ENCODE measurements around the gene PEX3. TPM values are rescaled to one million over a fixed set of nuclear protein-coding genes. Genes with fewer than 3 reads are reported as not detected.

Gene PEX3
- total RNA-seq (2014; rRNA removed): 23.0 and 24.4 TPM in 2 replicates
- polyA plus RNA-seq (2012): 14.7 TPM

GRCh38 chr6:143450453-143451371 lies at the start of gene PEX3, which contains the start of gene ADAT2:
PEX3 (plus strand) TSS chr6:143450805; CDS start chr6:143451043, 238 bp downstream.
ADAT2 (minus strand) TSS chr6:143450695; CDS start chr6:143450658, 37 bp downstream.
- peak; percentile 92 for DNase-seq (ENCODE audit: low read depth)

GRCh38 chr6:143401068-143401446 lies 49.5 kb upstream of the PEX3 start:
- no peak for DNase-seq (ENCODE audit: low read depth)

DNA sequence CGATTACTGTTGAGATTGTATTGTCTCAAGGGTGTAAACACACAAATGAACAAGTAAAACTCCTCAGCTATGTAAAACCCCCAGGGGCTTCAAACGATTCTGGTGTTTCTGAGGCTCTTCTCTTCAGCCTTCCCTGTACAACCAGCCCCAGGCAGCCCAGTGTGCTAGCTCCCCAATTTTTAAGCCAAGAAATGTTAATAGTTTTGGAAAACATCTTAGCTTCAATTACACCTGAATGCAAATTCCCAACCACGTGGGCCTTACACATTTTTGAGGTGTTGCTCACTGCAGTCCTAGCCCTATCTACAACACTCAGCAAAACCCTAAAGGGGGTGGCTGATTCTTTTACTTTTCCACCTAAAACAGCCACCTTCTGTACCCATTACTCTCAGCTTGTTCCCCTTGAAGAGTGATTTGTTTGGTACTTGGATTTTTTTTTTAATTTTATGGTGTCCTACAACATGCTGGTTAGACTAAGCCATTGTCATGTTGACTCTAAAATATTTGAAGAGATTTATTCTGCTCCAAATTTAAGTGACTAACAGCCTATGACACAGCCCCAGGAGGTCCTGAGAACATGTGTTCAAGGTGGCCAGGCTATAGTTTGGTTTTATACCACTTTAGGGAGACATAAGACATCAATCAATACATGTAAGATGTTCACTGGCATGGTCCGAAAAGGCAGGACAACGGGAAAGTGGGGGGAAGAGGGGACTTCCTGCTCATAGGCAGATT lies 48.8 kb upstream of the PEX3 start:
- DNase-seq (ENCODE audit: low read depth): no peak

DNA sequence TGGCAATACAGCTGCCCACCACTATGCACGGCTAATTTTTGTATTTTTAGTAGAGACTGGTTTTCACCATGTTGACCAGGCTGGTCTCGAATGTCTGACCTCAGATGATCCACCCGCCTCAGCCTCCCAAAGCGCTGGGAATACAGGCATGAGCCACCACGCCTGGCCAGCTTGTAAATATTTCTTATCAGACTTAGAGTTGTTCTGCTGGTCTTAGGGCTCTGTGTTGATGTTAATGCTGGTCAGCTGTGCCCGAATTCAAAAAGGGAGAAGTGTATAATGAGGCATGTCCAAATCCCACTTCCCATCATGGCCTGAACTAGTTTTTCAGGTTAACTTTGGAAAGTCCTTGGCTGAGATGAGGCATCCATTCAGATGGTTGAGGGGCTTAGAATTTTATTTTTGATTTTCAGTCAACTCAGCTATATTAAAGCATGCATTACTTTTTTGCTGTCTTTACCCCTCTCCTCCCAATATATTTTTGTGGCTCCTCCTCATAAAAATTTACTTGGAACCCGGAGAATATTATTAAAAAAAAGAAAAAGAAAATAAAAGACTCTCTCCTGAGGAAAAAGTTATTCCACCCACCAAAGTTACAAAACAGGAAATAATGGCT lies 47.8 kb upstream of the PEX3 start:
- DNase-seq (ENCODE audit: low read depth): no peak

DNA sequence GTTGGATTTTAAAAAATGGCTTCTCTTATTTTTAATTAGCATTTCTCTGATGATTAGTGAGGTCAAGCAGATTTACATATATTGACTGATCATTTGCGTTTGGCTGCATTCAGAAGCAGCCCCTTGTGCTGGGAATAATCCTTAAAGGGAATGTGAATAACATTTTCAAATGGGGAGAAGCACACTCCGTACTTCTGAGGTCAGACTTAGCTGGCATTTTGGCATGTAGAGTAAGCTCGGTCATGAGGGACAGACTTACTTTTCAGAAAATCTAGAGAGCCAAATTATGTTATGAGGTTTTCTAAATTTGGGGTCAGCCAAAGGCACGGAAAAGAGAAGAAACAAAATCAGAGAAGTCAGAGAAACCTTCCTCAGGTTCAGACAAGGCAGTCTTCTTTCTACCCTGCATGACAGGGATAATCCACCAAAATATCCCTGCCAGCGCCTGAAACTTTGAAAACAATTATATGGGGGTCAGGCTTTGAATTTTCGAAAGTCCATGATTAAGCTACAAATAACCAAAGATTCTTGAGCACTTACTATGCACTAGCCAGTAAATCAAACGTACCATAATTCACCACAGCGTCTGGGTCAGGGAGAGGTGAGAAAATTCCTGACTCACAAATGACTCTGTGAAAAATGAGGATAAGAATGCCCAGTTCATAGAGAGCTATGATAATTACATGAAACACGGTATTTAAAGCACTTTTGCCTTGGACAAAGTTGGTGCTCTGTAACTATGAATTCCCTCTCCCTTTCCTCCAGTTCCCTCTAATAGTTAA lies 45.0 kb upstream of the PEX3 start:
- DNase-seq (ENCODE audit: low read depth): peak; percentile 86

- no peak for DNase-seq (ENCODE audit: low read depth)
Measured at GRCh38 chr6:143406673-143407072, 43.9 kb upstream of the PEX3 start.

DNA sequence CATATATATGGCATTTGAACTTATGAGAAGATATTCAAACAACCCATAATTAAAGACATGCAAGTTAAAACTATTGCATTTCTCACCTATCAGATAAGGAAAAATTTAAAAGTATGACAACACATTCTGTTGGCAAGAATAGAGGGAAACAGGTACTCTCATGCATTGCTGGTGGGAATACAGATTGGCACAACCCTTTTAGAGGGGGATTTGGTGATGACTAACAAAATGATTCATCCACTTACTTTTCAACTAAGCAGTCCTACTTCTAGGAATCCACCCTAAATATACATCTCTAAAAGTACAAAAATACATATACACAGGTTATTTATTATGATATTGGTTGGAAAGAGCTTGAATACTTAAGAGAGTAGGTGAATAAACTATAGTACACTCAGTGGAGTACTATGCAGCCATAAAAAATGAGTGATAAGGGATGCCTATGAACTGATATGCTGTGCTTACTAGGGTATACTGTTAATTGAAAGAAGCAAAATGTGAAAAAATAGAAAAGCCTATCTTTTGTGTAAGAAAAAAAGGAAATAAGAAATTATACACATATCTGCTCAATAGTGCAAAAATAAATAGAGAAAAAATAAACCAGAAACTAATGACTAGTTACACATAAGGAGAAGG lies 42.3 kb upstream of the PEX3 start:
- DNase-seq (ENCODE audit: low read depth): no peak

DNA sequence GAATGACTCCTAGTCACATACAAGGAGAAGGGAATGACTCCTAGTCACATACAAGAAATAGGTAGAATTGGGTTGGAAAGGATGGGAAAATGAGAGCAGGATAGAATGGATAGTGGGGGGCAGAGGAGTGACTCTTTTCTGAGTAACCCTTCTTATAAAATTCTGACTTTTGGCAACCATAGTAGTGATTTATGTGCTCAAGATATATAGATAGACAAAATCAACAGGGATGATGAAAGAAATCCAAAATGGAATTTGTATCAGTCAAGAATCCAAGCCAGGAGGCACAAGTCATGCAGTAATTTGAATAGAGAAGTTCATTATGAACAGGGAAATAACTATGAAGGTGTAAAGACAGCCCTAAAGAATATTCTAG lies 41.8 kb upstream of the PEX3 start:
- no peak for DNase-seq (ENCODE audit: low read depth)

GRCh38 chr6:143410859-143411270 lies 39.7 kb upstream of the PEX3 start:
- DNase-seq (ENCODE audit: low read depth): peak; percentile 63

- DNase-seq (ENCODE audit: low read depth): no peak
Measured at GRCh38 chr6:143414769-143415168, 35.8 kb upstream of the PEX3 start.

- no peak for DNase-seq (ENCODE audit: low read depth)
Measured at GRCh38 chr6:143419526-143419925, 31.1 kb upstream of the PEX3 start.

GRCh38 chr6:143426026-143426425 lies 24.6 kb upstream of the PEX3 start:
- DNase-seq (ENCODE audit: low read depth): no peak

GRCh38 chr6:143427109-143427817 lies 23.3 kb upstream of the PEX3 start:
- peak; percentile 84 for DNase-seq (ENCODE audit: low read depth)

DNA sequence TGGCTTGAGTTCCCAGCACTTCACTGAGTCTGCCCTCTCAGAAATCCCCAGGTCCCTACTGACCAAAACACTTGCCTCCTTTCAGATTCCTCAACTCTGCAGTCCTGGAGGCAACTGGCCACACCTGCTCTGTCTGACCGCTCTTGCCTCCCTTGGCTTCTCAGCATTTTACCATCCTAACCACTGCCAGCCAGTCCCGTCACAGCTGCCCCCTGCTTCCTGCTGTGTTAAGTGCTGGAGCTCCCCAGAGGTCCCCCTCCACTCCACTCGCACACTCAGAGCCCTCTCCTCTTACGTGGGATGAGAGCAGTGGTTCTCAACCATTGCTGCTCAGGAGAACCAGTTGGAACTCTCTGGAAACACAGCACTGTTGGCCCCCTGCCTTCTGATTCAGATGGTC lies 20.6 kb upstream of the PEX3 start:
- DNase-seq (ENCODE audit: low read depth): no peak

DNA sequence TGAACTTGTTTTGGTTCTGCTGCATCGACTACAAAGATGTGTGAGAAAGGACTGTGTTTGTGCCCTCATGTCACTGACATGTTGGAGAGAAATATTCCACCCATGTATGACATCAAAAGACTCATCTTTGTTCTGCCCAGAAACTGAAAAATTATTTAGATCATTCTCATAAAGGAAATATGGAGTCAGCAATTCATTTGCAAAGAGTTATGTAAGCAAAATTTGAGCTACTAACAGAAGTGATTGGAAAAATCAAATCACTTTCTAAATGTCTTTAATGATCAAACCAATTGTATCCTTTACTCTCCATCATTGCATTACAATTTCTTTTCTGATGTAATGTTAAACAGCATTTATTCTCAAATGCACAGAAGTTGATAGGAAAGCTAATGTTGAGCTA lies 19.4 kb upstream of the PEX3 start:
- DNase-seq (ENCODE audit: low read depth): no peak

DNA sequence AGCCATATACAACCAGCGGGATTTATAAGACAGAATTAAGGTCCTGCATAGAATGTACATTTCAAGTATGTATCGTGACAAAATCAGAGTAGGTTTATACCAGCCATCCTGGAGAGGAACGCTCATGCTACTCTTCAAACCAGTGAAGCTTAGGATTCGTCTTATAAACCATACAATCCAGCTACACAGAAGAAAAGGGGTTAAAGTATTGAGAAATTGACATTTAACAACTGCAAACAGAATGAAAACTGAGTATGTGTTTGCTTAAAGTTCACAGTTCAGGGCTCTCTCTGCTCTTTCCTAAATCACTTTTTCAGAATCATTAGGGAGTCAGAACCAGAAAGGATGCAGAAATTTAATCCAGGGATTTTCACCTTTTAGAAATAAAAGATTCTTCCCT lies 18.0 kb upstream of the PEX3 start:
- DNase-seq (ENCODE audit: low read depth): no peak

DNA sequence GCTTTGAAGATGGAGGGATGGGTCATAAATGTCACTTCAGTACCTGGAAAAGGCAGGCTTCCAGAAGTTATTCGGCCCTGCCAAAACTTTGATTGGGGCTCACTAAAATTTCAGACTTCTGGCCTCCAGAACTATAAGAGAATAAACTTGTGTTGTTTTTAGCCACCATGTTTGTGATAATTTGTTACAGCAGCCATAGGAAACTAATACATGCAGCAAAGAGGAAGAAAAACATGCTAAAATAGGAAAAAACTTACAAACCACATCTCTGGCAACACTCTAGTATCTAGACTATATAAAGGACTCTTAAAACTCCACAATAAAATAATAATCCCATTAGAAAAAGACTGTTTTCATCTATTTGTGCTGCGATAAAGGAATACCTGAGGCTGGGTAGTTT lies 9.6 kb upstream of the PEX3 start:
- DNase-seq (ENCODE audit: low read depth): no peak

DNA sequence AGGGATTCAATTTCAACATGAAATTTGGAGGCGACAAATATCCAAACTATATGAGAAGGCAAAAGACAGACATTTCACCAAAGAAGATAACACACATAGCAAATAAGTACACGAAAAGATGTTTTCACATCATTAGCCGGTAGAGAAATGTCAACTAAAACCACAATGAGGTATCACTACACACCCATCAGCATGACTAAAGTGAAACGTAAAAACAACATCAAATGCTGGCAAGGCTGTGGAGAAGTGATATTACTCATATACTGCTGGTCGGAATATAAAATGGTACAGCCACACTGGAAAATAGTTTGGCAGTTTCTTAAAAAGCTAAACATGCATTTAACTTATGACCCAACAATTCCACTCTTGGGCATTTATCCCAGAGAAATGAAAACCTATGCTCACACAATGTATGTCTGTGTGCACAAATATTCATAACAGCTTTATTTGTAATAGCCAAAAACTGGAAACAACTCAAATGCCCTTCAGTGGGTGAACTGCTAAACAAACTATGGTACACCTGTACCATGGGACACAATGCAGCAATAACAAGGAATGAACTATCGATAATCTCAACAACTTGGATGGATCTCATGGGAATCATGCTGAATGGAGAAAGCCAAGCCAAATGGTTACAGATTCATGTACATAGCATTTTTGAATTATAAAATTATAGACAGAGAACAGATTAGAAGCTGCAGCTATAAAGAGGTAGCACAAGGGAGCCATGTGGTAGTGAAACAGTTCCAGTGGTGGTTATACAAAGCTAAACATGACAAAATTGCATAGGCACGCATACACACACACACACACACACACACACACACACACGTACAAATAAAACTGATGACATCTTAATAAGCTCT lies 8.7 kb upstream of the PEX3 start:
- DNase-seq (ENCODE audit: low read depth): peak; percentile 75

DNA sequence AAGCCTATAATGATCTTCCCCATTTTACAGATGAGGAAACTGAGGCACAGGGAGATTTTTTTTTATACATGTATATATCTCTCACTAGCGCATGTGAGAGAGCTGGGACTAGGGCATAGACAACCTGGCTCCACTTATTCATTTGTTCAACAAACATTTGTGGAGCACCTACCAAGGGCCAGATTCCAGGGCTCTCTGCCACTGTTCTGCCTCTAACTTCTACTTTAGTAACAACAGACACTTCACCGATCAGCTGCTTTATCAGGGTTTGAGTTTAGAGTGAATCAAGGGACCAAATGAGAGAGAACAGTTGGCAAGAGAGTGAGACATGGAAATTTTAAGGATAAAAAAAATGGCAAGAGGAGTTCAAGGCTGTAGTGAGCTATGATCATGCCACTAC lies 7.5 kb upstream of the PEX3 start:
- DNase-seq (ENCODE audit: low read depth): no peak
